Activated T-helper 1 cell treated with anti-CD3 and anti-CD28 coated beads, Interleukin-12 subunit alpha, Interleukin-12 subunit beta, Interleukin-2, Interleukin-4 antibody, amounts not matched to agents 30 ng/mL and 10 ng/mL and 1 ng/mL, durations not matched to agents 14 hours and 24 hours and 36 hours (primary cell): ENCODE data around the gene MAG. TPM values are rescaled to one million over a fixed set of nuclear protein-coding genes. Genes with fewer than 3 reads are reported as not detected.

Experiments used
- DNase-seq: peaks from one replicate; pipeline ENCODE4 v3.0.0; 2021; ENCODE audit warnings: low spot score
- H3K27ac Mint-ChIP-seq: one replicate; pipeline ENCODE4 v1.8.0; 2021; ENCODE audit warnings: mild to moderate bottlenecking, mixed read lengths
- H3K27me3 Mint-ChIP-seq: one replicate; pipeline ENCODE4 v1.8.0; 2022; ENCODE audit warnings: mild to moderate bottlenecking, moderate library complexity, mixed read lengths; ENCODE audit not compliant: insufficient read depth
- H3K36me3 Mint-ChIP-seq: one replicate; pipeline ENCODE4 v1.8.0; 2021; ENCODE audit warnings: low read depth, mixed read lengths
- H3K4me1 Mint-ChIP-seq: one replicate; pipeline ENCODE4 v1.8.0; 2021; ENCODE audit warnings: low read depth, mixed read lengths
- H3K4me3 Mint-ChIP-seq: one replicate; pipeline ENCODE4 v1.8.0; 2021; ENCODE audit warnings: mild to moderate bottlenecking, moderate library complexity, mixed read lengths
- H3K9me3 Mint-ChIP-seq: one replicate; pipeline ENCODE4 v1.8.0; 2021; ENCODE audit warnings: mixed read lengths
- intact Hi-C: fragments of 100-400 bp; cut with micrococcal nuclease; formaldehyde crosslinking; loops from one replicate; pipeline ENCODE4 v1.15.1; 2024
- total RNA-seq: library from RNA; stranded (reverse); gene quantifications from 2 replicates; pipeline ENCODE4 v1.2.3, GENCODE V29; 2022

The MAG gene
- total RNA-seq, 1 donor from 2014 or later = not detected

DNA sequence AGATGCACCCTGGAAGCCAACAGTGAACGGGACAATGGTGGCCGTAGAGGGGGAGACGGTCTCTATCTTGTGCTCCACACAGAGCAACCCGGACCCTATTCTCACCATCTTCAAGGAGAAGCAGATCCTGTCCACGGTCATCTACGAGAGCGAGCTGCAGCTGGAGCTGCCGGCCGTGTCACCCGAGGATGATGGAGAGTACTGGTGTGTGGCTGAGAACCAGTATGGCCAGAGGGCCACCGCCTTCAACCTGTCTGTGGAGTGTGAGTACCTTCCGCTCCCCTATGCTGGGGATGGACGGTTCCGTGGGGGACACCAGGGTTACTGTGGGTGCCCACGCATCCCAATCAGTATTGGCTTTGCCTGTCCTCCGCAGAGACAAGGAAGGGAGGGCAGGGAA lies 10.5 kb downstream of the MAG start:
- H3K27ac Mint-ChIP-seq = no peak overlapping the region
- H3K4me1 Mint-ChIP-seq = no peaks in the 10 kb centered on the region
- H3K27me3 Mint-ChIP-seq = peaks cover 2% of the 10 kb centered on the region
- no peaks in the 10 kb centered on the region for H3K9me3 Mint-ChIP-seq
- intact Hi-C loops = no loop called here
- no peak overlapping the region for H3K4me3 Mint-ChIP-seq
- DNase-seq = no peak
- H3K36me3 Mint-ChIP-seq = no peaks in the 10 kb centered on the region

- Mint-ChIP-seq H3K27me3 (peaks cover 2% of the 10 kb centered on the region), H3K36me3 (no peaks in the 10 kb centered on the region), H3K27ac (no peak overlapping the region), H3K4me1 (no peaks in the 10 kb centered on the region), H3K4me3 (no peak overlapping the region), H3K9me3 (no peaks in the 10 kb centered on the region)
- no peak for DNase-seq
- intact Hi-C loops = no loop called here
Measured at GRCh38 chr19:35303357-35303915, 11.5 kb downstream of the MAG start.

DNA sequence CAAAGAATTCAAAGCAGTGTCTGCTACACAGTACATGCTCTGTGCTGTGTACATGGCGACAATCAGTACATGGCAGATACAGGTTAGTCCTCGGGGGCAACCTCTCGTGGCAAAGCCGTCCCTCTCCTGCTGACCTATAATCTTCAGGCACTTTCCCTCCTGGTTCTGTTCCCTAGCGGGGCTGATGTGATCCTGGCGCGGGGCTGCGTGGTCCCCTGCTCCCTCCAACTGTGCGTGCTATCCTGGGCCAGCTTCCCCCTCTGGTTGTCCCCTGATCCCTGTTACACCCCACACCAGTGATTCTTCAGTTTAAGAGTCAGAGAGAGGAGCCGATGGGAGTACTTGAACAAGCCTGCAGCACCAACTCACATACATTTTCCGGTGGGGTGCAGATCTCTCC lies 12.1 kb downstream of the MAG start:
- Mint-ChIP-seq H3K9me3 (no peaks in the 10 kb centered on the region), H3K27me3 (peaks cover 2% of the 10 kb centered on the region), H3K36me3 (no peaks in the 10 kb centered on the region), H3K4me1 (no peaks in the 10 kb centered on the region), H3K27ac (no peak overlapping the region), H3K4me3 (no peak overlapping the region)
- no peak for DNase-seq
- intact Hi-C loops = no loop called here

DNA sequence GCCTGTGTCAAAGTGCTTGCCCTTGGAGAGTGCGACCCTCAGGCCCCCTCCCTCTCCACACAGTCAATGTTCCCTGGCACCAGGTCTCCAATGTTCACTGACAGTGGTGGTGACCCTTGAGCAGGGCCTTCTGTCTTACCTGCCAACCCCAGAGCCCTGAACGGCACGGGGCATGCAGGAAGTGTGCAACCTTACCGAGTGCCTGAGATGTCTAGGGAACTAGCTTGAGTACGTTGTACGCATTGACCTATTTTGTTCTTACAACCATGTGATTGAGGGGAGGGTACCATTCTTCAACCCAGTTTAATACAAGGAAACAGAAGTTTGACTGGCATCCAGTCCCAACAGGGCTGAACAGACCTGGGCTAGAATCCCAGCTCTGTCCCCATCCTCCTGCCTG lies 13.2 kb downstream of the MAG start:
- Mint-ChIP-seq H3K27me3 (peaks cover 2% of the 10 kb centered on the region), H3K4me1 (no peaks in the 10 kb centered on the region), H3K36me3 (no peaks in the 10 kb centered on the region), H3K4me3 (no peak overlapping the region), H3K27ac (no peak overlapping the region), H3K9me3 (no peaks in the 10 kb centered on the region)
- intact Hi-C loops = loop anchor here (5.0 kb wide), 1 partner anchor 162 kb away; no protein-coding TSS in a partner anchor
- DNase-seq = no peak

DNA sequence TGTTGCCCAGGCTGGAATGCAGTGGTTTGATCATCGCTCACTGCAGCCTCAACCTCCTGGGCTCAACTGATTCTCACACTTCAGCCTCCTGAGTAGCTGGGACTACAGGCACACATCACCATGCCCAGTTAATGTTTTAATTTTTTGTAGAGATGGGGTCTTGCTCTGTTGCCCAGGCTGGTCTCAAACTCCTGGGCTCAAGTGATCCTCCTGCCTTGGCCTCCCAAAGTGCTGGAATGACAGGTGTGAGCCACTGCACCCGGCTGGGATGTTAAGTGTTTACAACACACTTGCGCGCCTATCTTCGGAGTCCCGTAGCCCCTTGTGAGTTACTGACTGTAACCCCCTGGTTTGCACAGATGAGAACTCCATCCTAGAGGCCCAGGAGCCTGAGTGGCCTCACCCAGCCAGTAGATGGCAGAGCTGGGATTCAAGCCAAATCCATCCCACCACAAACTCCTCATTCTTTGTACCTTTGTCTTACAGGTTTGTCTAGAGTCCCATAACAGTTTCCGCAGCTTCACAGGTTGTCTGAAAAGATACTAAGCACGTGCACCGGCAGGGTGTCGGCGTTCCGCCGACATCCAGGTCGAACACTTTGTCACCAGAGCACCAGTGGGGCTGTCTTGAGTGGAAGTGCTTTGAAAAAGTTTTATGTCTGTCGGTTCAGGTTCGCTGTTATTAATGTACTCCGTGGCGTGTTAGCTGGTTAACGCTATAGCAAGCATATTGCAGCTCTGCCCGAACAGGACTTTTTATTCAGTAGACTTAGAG lies 14.7 kb downstream of the MAG start:
- no peak for DNase-seq
- H3K36me3 Mint-ChIP-seq = no peaks in the 10 kb centered on the region
- intact Hi-C loops = loop anchor here (2.0 to 5.0 kb wide), 2 partner anchors 40 to 161 kb away; partner anchors contain the start of gene FFAR1

DNA sequence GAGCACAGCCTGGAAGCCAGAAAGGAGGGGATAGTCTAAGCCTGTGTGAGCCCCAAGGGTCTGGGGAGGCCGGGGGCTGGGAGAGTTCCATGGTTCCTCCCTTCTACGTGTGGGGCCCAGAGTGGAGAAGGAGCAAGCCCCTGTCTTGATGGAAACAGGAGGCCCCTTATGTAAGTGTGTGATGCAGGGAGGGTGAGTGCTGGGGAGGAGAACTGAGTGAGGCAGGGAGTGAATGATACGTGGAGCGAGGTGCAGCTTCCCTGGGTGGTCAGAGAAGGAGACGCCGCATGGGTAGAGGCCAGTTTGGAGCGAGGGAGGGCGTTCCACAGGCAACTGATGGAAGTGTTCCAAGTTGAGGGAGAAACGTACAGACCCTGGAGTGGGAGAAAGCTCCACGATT lies 16.0 kb downstream of the MAG start:
- no peak overlapping the region for H3K27ac Mint-ChIP-seq
- peaks cover 2% of the 10 kb centered on the region for H3K27me3 Mint-ChIP-seq
- no peak for DNase-seq
- H3K4me1 Mint-ChIP-seq = no peaks in the 10 kb centered on the region
- H3K9me3 Mint-ChIP-seq = no peaks in the 10 kb centered on the region
- intact Hi-C loops = loop anchor here (2.0 to 5.0 kb wide), 2 partner anchors 39 to 159 kb away; partner anchors contain the start of gene FFAR1
- no peaks in the 10 kb centered on the region for H3K36me3 Mint-ChIP-seq
- H3K4me3 Mint-ChIP-seq = no peak overlapping the region

More for the DNA sequence above, 14.7 kb downstream of the MAG start:
- H3K4me1 Mint-ChIP-seq = no peaks in the 10 kb centered on the region
- no peak overlapping the region for H3K27ac Mint-ChIP-seq
- no peak overlapping the region for H3K4me3 Mint-ChIP-seq
- H3K27me3 Mint-ChIP-seq = peaks cover 2% of the 10 kb centered on the region
- no peaks in the 10 kb centered on the region for H3K9me3 Mint-ChIP-seq

DNA sequence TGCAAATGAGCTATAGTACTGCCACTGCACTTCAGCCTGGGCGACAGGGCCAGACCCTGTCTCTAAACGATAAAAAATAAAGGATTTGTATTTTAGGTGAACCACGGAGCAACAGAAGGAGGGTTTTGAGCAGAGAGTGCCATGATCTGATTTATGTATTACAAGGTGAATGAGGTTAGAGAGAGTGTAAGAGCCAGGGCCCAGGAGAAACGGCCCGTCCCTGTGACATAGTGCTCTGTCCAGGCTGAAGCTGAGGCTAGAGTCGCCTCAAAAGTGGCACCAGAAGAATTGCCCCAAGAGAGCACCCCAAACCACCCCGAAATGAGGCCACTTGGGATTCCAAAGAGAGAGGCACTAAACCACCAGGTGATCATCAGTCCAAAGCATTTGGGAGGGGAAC lies 16.9 kb downstream of the MAG start:
- Mint-ChIP-seq H3K4me3 (no peak overlapping the region), H3K27me3 (peaks cover 2% of the 10 kb centered on the region), H3K9me3 (no peaks in the 10 kb centered on the region), H3K36me3 (no peaks in the 10 kb centered on the region), H3K27ac (no peak overlapping the region), H3K4me1 (no peaks in the 10 kb centered on the region)
- DNase-seq = no peak
- intact Hi-C loops = loop anchor here (5.0 kb wide), 1 partner anchor 158 kb away; no protein-coding TSS in a partner anchor

GRCh38 chr19:35309481-35310279 lies 17.7 kb downstream of the MAG start:
- H3K9me3 Mint-ChIP-seq = no peaks in the 10 kb centered on the region
- H3K36me3 Mint-ChIP-seq = no peaks in the 10 kb centered on the region
- intact Hi-C loops = loop anchor here (5.0 kb wide), 1 partner anchor 158 kb away; no protein-coding TSS in a partner anchor
- H3K4me3 Mint-ChIP-seq = no peak overlapping the region
- no peak overlapping the region for H3K27ac Mint-ChIP-seq
- no peak for DNase-seq
- peaks cover 2% of the 10 kb centered on the region for H3K27me3 Mint-ChIP-seq
- H3K4me1 Mint-ChIP-seq = no peaks in the 10 kb centered on the region

GRCh38 chr19:35310331-35310730 lies 18.4 kb downstream of the MAG start:
- intact Hi-C loops = no loop called here
- Mint-ChIP-seq H3K27ac (no peak overlapping the region), H3K9me3 (no peaks in the 10 kb centered on the region), H3K4me3 (no peak overlapping the region), H3K27me3 (peaks cover 2% of the 10 kb centered on the region), H3K36me3 (no peaks in the 10 kb centered on the region), H3K4me1 (no peaks in the 10 kb centered on the region)
- DNase-seq = no peak

- Mint-ChIP-seq H3K9me3 (no peaks in the 10 kb centered on the region), H3K4me3 (no peak overlapping the region), H3K36me3 (no peaks in the 10 kb centered on the region), H3K27ac (no peak overlapping the region), H3K27me3 (peaks cover 2% of the 10 kb centered on the region), H3K4me1 (no peaks in the 10 kb centered on the region)
- intact Hi-C loops = no loop called here
- no peak for DNase-seq
Measured at GRCh38 chr19:35310811-35311465, 19.0 kb downstream of the MAG start.

DNA sequence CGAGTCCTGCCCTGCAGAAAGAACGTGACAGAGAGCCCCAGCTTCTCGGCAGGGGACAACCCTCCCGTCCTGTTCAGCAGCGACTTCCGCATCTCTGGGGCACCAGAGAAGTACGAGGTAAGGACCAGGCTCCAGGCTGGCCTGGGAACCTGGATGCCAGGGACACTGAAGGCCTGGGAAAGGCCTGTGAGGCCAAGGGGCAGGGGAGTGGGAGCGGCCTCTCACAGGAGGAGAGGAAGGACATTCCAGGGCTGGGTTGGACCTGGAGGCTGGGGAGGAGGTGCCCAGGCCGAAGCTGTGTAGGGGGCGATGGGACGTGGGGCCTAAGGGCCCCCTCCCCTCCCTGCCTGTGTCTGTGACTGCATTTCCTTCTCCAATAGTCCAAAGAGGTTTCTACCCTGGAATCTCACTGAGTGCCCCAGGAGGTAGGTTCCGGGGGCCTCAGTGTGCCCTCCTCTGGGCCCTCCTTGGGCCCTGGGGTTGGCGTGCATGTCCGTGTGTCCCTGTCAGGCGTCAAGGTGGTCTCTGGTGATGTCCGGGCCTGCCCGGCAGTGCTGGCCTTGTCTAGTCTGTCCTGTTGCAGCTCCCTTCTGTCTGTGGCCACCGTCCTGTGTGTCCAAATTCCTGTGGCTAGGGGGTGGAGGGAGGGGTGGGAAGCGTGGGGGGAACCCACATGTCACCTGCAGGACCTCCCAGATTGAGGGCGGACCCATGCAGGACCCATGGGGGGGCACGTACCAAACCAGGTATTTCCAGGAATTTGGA lies 20.1 kb downstream of the MAG start:
- Mint-ChIP-seq H3K4me3 (no peak overlapping the region), H3K27ac (no peak overlapping the region), H3K36me3 (no peaks in the 10 kb centered on the region), H3K9me3 (no peaks in the 10 kb centered on the region), H3K27me3 (peaks cover 2% of the 10 kb centered on the region), H3K4me1 (no peaks in the 10 kb centered on the region)
- intact Hi-C loops = no loop called here
- DNase-seq = no peak

GRCh38 chr19:35313587-35313986 lies 21.6 kb downstream of the MAG start:
- Mint-ChIP-seq H3K4me1 (no peaks in the 10 kb centered on the region), H3K4me3 (no peak overlapping the region), H3K27ac (peak overlapping the region; percentile 58), H3K36me3 (no peaks in the 10 kb centered on the region), H3K9me3 (no peaks in the 10 kb centered on the region), H3K27me3 (no peaks in the 10 kb centered on the region)
- no peak for DNase-seq
- intact Hi-C loops = no loop called here
